Stimulated activated CD8-positive, alpha-beta memory T cell treated with anti-CD3 and anti-CD28 coated beads, Interleukin-7, amount 100 ng/mL, for 4 hours (primary cell): ENCODE results near the gene FCGBP.
A peak's percentile ranks its signal among the peaks of the same experiment; 100 is the strongest.
"Not testable (repeated sequence)": the region's sequence is repeated elsewhere in the genome, so short reads cannot be mapped to it uniquely, and the experiment has no call there.

Experiments used
- DNase-seq, 2 donors: peaks; one replicate each; pipeline ENCODE4 v3.0.0-alpha.2; 2020; ENCODE audit warnings: low read depth in 2 of 2

The FCGBP gene

DNA sequence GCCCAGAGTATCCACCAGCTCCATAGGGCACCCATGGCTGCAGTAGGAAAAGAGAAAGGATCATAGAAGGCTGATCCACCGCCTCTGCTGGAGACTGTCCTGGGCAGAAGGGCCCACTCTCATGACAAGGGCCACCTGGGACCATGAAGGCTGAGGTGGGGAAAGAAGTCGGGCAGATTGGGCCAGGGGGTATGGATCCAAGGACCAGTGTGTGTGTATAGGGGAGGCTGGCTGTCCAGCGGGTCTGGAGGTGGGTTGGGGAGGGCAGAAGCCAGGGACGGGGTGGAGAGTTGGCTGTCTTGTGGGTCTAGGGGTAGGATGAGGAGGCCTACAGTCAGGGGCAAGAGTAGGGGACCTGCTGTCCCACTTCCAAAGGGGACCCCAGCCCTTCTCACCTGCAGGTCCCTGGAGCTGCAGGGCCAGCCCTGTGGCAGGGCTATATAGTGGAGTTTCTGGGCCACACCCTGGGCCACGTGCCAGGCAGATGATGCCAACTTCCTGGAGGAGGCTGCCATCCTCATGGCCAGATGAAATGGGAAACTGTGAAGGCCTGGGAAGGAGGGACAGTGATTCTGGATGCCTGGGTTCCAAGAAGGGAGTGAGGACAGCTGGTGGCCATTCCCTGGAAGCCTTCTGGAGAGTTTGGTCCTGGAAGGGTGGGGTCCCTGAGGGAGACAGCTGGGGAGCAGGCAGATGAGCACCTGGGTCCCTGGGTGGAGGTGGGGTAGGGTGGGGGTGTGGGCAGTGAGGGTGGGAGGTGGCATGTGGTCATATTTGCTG, at the start of gene FCGBP:
TSS of gene FCGBP (minus strand) at position 51 of the 780 bp plus-strand sequence.
- no peak for DNase-seq

- no peak for DNase-seq
Measured at GRCh38 chr19:39983695-39984300, 49.4 kb upstream of the FCGBP start.

- DNase-seq: no peak
Measured at GRCh38 chr19:39982883-39983282, 48.4 kb upstream of the FCGBP start.

GRCh38 chr19:39974377-39975155, 40.1 kb upstream of the FCGBP start:
- no peak for DNase-seq

DNA sequence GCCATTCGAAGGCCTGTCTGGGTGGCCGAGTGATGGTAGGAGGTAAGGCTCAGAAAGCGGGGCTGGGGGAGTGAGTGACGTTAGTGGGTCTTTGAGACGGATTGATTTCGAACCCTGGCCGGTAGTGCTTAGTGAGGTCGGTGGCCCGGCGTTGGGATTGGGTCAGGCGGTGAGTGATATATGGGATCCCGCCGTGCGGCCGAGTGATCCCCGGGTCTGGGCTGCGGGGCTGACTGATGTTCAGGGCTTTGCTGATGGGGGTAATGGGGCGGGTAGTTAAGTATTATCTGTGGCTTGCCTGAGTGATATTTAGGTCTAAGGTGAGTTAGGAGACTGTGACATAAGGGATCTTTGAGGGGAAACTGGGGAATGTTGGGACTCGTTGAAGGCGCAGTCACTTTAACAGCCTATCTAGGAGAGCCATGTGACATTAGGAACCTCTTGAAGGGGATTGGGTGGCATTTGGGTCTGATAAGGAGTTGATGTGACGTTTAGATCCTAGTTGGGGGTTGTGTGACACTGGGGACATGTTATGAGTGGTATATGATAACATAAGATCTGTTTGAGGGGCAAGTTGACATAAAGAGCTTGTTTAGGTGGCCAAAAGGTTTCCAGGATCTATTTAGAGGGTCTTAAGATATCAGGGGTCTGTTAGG, 37.1 kb upstream of the FCGBP start:
- no peak for DNase-seq

- peak; percentile 97 to 98 for DNase-seq
Measured at GRCh38 chr19:39970675-39971379, 36.4 kb upstream of the FCGBP start, which contains the start of gene PSMC4. Gene PSMC4, plus strand, starts transcription at chr19:39971165. Its CDS starts 38 bp downstream, at chr19:39971203.

DNA sequence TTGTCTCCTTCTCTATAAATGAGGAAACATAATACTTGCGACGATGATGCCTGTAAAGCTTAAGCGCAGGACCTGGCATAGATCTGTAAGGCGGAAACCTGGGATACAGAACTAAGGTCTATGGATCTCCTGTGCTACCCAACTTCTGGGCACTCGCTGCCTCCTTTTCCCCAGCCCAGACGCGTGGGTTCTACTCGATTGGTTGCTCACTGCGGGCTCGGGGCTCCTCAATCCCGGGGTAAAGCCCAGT, 35.9 kb upstream of the FCGBP start:
- DNase-seq: no peak

DNA sequence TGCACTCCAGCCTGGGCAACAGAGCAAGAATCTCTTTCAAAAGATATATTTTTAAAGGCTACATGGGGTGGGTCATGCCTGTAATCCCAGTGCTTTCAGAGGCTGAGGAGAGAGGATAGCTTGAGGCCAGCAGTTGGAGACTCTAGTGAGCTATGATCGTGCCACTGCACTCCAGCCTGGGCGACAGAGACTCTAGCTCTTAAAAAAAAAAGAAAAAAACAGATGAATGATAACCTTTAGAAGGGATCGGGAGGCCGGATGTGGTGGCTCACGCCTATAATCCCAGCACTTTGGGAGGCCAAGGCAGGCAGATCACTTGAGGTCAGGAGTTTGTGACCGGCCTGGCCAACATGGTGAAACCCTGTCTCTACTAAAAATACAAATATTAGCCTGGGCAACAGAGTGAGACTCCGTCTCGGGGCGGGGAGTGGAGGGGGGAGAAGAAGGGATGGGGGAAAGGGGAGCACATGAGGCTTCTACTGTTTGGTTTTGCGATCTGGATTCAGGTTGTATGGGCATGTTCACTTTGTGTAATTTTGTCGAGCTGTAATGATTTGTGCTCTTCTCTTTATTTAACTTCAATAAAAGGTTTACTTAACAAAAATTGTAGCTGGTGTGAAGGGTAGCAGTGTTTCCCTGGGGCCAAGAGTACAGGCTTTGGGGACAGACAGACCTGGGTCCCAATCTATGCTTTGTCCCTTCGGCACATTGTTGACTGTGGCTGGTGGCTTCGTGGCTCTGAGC, 35.4 kb upstream of the FCGBP start:
- no peak for DNase-seq

- no peak for DNase-seq
Measured at GRCh38 chr19:39969266-39969665, 34.8 kb upstream of the FCGBP start.

DNA sequence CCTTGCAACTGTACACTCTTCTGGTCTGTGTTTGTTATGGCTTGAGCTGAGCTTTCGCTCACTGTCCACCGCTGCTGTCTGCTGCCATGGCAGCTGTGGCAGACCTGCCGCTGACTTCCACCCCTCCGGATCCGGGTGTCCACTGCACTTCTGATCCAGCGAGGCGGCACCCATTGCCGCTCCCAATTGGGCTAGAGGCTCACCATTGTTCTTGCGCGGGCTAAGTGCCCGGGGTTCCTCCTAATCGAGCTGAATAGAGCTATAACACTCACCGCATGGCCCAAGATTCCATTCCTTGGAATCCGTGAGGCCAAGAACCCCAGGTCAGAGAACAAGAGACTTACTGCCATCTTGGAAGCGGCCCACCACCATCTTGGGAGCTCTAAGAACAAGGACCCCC, 34.4 kb upstream of the FCGBP start:
- no peak for DNase-seq

GRCh38 chr19:39967561-39967960, 33.1 kb upstream of the FCGBP start:
- DNase-seq: no peak

- no peak for DNase-seq
Measured at GRCh38 chr19:39966617-39967016, 32.2 kb upstream of the FCGBP start.

DNA sequence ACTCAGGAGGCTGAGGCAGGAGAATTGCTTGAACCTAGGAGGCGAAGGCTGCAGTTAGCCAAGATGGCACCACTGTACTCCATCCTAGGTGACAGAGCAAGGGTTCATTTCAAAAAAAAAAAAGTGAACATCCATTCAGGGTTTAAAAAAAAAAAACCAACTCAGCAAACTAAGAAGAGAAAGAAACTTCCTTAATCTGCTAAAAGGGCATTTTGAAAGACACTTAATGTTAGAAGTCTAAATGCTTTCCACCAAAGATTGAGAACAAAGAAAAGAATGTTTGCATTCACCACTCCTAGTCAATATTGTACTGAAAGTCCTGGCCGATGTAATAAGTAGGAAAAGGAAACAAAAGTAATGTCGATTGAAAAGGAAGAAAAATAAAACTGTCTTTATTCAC, 29.5 kb upstream of the FCGBP start:
- no peak for DNase-seq

DNA sequence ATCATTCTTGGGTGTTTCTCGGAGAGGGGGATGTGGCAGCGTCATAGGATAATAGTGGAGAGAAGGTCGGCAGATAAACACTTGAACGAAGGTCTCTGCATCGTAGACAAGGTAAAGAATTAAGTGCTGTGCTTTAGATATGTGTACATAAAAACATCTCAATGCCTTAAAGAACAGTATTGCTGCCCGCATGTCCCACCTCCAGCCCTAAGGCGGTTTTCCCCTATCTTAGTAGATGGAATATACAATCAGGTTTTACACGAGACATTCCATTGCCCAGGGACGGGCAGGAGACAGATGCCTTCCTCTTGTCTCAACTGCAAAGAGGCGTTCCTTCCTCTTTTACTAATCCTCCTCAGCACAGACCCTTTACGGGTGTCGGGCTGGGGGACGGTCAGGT, 25.0 kb upstream of the FCGBP start:
- DNase-seq: not testable (repeated sequence)

DNA sequence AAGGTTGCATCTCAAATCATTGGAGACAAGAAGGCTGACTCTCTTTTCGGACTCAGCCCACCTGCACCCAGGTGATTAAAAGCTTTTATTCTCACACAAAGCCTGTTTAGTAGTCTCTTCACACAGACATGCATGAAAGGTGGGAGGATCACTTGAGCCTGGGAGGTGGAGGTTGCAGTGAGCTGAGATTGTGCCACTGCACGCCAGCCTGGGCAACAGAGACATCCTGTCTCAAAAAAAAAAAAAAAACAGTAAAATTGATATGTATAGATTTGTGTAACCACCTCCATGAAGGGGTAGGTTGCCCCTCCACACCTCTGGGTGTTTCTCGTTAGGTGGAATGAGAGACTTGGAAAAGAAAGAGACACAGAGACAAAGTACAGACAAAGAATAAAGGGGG, 24.5 kb upstream of the FCGBP start:
- DNase-seq: not testable (repeated sequence)

GRCh38 chr19:39957886-39958285, 23.5 kb upstream of the FCGBP start:
- DNase-seq: not testable (repeated sequence)

- DNase-seq: no peak
Measured at GRCh38 chr19:39953915-39954314, 19.5 kb upstream of the FCGBP start.

DNA sequence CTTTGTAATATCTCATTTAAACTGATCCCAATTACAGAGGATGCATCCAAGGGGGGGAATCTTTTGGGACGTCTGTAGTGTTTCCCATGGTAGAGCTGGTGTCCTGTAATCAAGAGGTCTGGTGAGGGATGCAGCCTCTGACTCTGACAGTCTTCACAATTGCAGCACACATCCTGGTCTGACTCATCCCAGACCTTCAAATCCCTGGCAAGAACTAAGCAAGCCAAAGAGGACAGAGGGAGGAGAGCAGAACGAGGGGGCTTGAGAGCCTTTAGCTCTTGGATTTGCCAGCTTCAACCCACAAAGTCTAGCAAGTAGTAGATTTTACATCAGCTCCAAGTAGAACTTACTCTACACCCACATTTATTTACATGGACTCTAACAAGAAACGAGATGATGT, 17.3 kb upstream of the FCGBP start:
- DNase-seq: no peak

DNA sequence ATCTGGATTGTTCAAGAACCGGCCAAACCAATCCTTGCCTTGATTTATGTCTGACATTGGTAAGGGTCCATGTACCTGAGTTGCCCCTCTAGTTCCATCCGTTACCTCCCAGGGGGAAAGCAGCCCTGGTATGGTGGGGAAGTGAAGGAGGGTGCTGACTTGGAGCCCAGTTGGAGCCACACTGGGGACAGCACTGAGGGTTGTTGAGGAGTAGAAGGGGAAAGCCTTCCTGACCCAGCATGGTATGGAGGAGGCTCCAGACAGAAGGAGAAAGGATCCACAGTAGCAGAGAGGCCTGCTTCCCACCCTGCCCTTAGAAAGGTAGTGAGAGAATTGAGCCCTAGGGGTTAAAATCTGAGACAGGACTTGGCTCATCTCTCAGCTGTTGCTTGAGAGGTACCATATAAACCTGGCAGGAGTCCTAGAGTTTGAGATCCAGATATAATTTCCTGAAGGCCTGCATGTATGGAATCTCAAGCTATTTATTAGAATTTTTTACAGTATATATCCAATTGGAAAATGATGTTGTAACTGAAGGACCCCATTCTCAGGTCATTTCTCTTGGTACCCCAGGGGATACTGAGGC, 16.7 kb upstream of the FCGBP start:
- DNase-seq: no peak

DNA sequence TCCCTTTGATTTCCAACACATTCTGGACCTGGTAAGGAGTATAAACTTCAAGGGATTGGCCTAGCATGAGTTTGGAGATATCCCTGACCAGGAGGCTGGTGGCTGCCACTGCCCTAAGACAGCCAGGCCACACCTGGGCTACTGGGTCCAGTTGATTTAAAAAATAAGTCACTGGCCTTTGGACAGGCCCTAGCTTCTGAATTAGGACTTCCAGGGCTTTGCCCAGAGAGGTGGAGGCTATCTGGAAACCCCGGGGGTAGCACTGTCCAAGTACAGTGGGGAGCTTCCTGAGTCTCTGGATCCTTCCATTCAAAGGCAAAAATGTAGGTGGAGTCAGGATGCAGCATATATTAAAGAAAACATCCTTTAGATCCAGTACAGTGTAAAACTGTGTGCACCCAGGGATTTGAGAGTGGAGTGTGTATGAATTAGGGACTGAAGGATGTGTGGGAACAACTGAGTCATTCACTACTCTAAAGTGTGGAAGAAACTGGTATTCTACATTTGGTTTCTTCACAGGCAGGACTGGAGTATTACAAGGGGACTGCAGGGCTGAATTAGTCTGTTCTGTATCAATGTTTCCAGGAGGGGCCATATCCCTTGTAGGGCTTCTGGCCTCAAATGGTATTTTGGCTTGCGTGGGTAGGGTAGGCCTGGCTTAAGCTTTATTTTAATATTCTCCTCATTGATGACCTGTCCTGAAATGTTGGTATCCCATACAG, 14.8 kb upstream of the FCGBP start:
- DNase-seq: no peak
